HG02610 (cell line): ENCODE data around the gene NADK2.

Experiments used
- ATAC-seq: cut with Tn5 transposase; IDR thresholded peaks from one replicate; pipeline ENCODE4 v1.9.1; 2021; ENCODE audit warnings: mild to moderate bottlenecking, moderate library complexity; ENCODE audit not compliant: unreplicated experiment

Gene NADK2

DNA sequence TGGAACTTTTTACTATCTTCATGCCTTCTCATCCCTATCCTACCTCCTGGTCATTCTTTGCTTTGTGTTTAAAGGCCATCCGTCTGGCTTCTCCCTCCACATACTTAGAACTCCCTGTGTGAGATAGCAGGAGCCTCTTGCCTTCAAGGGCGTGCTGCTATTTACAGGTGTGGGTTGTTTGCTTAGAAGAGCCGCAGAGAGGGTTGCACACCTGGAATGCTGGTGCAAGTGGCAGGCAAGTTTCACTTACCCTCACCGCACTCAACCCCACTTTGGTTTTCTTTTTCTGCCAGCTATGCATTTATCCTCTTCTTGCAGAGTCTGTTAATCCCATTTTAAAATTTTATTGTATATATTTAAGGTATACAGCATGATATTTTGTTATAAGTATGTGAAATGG is 77.3 kb downstream of the NADK2 start:
- ATAC-seq = no peak

- no peak for ATAC-seq
Measured at GRCh38 chr5:36162810-36163486, 78.8 kb downstream of the NADK2 start.

GRCh38 chr5:36161361-36161760 is 80.4 kb downstream of the NADK2 start:
- no peak for ATAC-seq

GRCh38 chr5:36160617-36161016 is 81.1 kb downstream of the NADK2 start:
- ATAC-seq = no peak

DNA sequence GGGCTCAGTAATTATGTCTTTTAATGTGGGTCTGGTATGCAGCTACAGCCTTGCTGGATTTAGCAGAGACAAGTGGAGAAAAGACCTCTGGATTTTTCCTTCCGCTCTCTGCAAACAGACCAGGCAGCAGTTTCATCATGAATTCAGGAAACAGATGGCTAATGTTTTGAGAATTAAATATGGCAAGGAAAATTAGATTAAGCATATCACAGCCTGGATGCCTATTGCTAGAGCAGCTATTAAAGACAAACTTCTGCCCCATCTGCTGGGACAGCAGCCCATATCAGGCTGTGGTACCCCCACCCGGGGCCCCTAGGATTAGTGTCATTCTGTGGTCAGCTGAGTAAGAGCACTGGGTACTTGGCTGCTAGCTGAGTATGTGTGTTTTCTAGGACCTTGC is 83.6 kb downstream of the NADK2 start:
- no peak for ATAC-seq

GRCh38 chr5:36156619-36157018 is 85.1 kb downstream of the NADK2 start:
- ATAC-seq = no peak

DNA sequence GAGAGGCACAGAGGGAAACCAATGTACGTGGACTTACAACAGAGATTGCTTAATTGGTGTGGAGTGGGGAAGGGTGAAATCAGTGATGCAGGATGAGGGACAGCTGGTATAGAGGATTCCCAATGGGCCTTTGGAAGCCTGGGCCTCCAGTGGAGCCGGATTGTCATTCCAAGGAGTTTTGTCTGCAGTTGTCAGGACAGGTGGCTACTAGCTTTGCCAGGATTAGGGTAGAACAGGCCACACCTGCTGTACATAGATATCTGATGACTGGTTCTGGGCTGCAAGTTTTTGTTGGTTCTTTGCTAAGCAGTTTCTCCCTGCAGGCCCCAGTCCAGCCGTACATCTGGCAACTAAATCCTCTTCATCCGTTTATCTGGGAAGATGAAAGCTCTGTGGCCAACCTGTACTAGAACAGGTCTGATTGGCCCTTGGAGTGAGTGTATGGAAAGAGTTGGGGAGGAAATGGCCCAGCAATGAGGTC is 85.6 kb downstream of the NADK2 start:
- ATAC-seq = no peak

DNA sequence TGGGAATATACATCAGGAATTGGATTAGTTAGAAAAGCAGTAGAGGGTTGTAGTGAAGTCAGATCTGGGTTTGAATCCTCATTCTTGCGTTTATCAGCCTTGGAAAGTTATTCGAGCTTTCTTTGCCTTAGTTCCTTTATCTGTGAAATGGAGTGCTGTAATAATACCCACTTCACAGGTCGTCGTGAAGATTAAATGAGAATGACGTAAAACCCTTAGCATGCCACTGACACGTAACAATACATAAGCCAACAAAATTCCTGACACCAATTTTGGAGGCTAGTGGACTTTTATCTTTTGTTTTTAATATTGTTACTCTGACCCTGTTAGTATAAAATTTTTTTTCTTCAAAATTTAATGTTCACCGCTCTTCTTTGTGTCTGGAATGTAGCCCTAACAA is 86.4 kb downstream of the NADK2 start:
- no peak for ATAC-seq

DNA sequence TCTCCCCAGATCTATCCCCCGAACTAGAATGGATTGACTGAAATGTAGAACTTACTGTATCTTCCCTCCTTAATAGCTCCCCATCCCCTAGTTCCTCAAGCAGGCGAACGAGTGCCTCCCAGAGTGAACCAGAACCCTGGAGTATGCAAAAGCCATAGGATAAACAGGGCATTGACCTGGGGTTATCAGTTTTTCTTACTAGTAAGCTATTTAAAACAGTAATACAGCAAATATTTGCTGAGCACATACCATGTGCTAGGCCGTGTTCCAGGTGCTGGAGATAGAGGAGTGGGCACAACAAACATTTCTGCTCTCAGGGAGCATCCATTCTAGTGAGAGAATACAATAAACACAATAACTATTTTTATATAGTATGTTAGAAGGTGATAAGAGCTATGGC is 88.0 kb downstream of the NADK2 start:
- ATAC-seq = no peak

DNA sequence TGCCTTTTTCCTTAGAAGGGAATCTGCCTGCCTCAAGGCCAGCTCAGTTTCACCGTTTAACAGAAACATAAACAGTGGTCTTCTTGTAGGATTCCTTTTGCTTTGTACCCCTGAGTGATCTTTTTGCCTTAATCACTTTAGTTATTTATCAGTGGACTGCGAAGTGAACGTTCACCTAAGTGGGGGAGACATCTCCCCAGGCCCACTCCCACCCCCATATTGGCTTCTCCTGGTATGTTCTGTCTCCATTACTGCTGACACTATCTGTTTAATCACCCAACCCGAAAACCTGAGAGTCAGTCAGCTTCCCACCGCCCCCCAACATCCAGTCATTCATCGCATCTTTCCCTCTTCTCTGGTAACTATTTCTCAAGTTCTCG is 88.4 kb downstream of the NADK2 start:
- no peak for ATAC-seq

GRCh38 chr5:36152324-36153297 is 89.1 kb downstream of the NADK2 start:
- ATAC-seq = no peak

DNA sequence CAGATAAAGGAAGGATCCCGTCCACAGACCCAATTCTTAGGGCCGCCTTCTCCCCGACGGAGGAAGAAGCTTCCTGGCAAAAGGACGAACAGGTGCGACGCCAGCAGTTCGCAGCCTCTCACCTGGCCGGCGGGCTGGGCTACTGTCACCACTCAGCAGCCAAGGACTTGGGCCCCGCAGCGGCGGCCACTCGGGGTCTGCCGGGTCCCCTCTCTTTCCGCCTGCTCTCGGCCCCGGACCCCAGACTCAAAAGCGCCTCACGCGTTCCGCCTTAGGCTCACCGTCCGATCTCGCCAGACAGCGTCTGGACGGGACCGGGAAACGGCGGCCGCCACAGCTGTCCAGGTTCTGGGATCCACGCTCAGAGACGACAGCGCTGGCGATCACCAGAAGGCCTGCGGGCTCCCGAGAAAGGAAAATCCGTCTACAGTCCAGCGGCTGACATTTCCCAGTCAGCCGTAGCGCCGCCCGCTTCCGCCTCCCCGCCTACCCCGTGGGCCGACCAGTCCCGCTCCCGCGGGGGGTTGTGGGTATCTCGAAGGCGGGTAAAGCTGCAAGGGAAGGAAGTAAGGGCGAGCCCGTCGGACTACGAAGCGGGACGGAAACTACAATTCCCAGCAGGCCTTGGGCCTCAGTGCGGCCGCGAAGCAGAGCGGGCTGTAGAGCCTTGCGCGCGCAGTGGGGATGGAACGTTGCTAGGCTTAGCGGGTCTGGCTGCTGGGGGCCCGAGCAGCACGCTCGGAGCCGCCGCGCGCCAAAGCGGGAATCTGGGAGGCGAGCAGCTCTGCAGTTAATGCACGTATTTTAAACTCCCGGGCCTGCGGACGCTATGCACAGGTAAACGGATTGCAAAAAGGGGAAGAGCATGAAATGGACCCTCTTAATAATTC is 90.0 kb downstream of the NADK2 start, which contains the start of the genes LMBRD2 and SKP2:
Gene LMBRD2 (minus strand): TSS at position 454 of the 890 bp plus-strand sequence. CDS start 8,538 bp downstream, outside the sequence.
Gene SKP2 (plus strand): TSS at position 678 of the 890 bp plus-strand sequence. CDS start 152 bp downstream, at position 830.
- ATAC-seq = peak; percentile 99

DNA sequence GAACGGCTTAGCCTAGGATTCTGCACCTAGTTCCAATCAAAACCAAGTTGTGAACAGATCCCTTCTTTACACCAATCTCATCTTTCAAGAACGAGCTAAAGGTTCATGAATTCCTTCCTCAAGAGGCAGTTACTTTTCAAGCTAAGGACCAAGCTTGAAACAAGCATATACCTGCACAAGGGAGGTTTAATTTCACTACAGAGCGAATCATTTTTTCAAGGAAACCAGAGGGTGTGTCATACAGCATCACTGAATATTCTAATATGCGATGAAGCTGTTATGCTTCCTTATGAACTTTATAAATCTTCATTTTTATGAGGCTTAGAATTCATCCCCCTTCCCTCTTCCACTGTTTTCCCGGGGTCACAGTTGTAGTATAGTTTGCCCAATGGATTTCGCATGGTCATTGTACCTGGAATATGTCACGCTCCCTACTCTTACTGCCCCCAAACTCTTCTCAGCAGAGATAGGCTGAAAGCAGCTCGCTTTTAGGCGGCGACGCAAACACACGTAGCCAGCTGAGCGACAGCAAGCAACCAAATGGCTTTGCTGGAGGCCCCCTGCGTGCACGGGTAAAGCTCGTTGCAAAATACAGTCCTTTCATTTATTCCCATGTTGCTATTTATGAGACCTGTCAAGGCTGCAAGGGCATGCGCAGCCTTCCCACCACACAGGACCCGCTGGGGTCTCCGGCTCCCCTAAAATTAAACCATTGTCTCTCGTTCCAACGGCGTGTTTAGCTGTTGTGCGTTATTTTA is 90.9 kb downstream of the NADK2 start:
- ATAC-seq = no peak

GRCh38 chr5:36147681-36148080 is 94.0 kb downstream of the NADK2 start:
- no peak for ATAC-seq

- no peak for ATAC-seq
Measured at GRCh38 chr5:36146390-36146789, 95.3 kb downstream of the NADK2 start.

DNA sequence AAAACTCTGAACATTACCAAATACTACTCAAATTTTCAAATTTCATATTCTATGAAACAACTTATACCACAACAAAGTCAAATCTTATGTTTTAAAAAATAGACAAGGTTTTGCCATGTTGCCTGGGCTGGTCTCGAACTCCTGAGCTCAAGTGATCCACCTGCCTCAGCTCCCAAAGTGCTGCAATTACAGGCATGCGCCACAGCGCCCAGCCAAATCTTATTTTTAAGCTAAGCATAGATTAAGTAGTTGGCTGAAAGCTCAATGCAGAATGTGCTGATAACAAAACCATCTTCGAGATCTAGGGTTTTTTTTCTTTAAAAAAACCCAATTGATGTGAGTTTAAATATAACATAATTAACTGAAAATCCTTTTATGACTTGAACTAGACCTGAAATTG is 96.4 kb downstream of the NADK2 start:
- no peak for ATAC-seq
